K562 (cell line): ENCODE data around the gene KCNA2.

Source experiments
- CHD2 ChIP-seq: IDR thresholded peaks from 2 replicates; pipeline ENCODE4 v1.6.1; 2011; ENCODE audit warnings: low read depth, low read length
- HNRNPK ChIP-seq: fragments of 200-400 bp; formaldehyde crosslinking; IDR thresholded peaks from one replicate; pipeline ENCODE4 v1.6.1; 2018; ENCODE audit warnings: mild to moderate bottlenecking, low read depth, low read length; ENCODE audit not compliant: poor library complexity, severe bottlenecking
- RFX1 ChIP-seq: fragments of 450-650 bp; IDR thresholded peaks from 2 replicates; pipeline ENCODE4 v1.6.1; 2016; ENCODE audit warnings: mild to moderate bottlenecking, moderate library complexity
- SPI1 ChIP-seq: IDR thresholded peaks from 2 replicates; pipeline ENCODE4 v1.6.1; 2011; ENCODE audit warnings: low read depth, low read length, control low read depth, borderline replicate concordance
- ZBTB17 ChIP-seq: fragments of 450-650 bp; formaldehyde crosslinking; IDR thresholded peaks from 2 replicates; pipeline ENCODE4 v1.4.0; 2020; ENCODE audit warnings: mild to moderate bottlenecking
- TF ChIP-seq, protein P1 (sequence below), 3 experiments: IDR thresholded peaks in 2 of 3; conservative IDR thresholded peaks in 1 of 3; 2 replicates each; pipeline ENCODE4 v1.5.1; 2011 to 2012; ENCODE audit warnings: low read length in 3 of 3, mild to moderate bottlenecking in 3 of 3, control low read depth in 2 of 3, improper control_type of control experiment in 1 of 3, inconsistent platforms in 1 of 3, low read depth in 1 of 3, mixed read lengths in 1 of 3, moderate library complexity in 1 of 3; ENCODE audit not compliant: insufficient read depth in 2 of 3

DNA sequence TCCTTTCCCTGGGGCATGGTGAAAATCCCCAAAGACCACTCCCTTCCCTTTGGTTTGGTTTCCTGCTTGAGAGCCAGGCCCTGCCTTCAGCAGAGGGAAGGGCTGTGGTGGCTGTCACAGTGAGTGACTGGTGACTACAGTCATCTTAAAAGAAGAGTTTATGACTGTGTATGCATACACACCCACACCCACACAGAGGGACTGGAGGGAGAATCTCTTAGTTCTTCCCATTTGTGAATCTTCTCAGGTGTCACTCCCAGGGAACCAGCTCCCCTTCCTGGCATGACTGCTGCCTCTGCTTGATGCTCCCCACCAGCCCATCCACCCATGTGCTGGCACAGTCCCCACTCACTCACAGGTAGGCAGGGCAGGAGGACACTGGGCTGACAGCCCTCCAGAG lies 3.9 kb upstream of the KCNA2 start:
- TF ChIP-seq RFX1 (no peak), CHD2 (no peak), ZBTB17 (CRISPR knock-in tag) (no peak), HNRNPK (no peak), SPI1 (no peak)
- TF ChIP-seq, protein P1, sequence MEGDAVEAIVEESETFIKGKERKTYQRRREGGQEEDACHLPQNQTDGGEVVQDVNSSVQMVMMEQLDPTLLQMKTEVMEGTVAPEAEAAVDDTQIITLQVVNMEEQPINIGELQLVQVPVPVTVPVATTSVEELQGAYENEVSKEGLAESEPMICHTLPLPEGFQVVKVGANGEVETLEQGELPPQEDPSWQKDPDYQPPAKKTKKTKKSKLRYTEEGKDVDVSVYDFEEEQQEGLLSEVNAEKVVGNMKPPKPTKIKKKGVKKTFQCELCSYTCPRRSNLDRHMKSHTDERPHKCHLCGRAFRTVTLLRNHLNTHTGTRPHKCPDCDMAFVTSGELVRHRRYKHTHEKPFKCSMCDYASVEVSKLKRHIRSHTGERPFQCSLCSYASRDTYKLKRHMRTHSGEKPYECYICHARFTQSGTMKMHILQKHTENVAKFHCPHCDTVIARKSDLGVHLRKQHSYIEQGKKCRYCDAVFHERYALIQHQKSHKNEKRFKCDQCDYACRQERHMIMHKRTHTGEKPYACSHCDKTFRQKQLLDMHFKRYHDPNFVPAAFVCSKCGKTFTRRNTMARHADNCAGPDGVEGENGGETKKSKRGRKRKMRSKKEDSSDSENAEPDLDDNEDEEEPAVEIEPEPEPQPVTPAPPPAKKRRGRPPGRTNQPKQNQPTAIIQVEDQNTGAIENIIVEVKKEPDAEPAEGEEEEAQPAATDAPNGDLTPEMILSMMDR (IDR thresholded peaks at IDR 0.05 in 2 of 3, conservative IDR thresholded peaks at IDR 0.05 in 1 of 3; ENCODE audit: insufficient read depth in 2 of 3, low read depth in 1 of 3, low read length in 3 of 3): no peak
